Psoas muscle (tissue), 8 donors: ENCODE data around the gene STK40. TPM values are rescaled to one million over a fixed set of nuclear protein-coding genes. Genes with fewer than 3 reads are reported as not detected.

Experiments
- ATAC-seq, 4 donors: fragments of 200-7000 bp; cut with Tn5 transposase; one replicate each; pipeline ENCODE4 v1.9.1; 2020; ENCODE audit warnings: moderate library complexity in 3 of 4, mild to moderate bottlenecking in 2 of 4
- DNase-seq, 2 donors: peaks; one replicate each; pipeline ENCODE4 v3.0.0-alpha.2; 2020
- H3K27ac ChIP-seq: fragments of 200-600 bp; one replicate; pipeline ENCODE4 v1.8.0; 2022
- H3K27me3 ChIP-seq, 3 donors: fragments of 200-600 bp in 1 of 3; one replicate each; pipeline versions ENCODE4 v1.6.1 to v1.8.0; 2013 to 2022; ENCODE audit warnings: low read length in 2 of 3, mild to moderate bottlenecking in 2 of 3, moderate library complexity in 1 of 3; ENCODE audit not compliant: insufficient read depth in 3 of 3
- H3K36me3 ChIP-seq, 2 donors: fragments of 200-600 bp in 1 of 2; one replicate each; pipeline versions ENCODE4 v1.6.1 to v1.8.0; 2013 to 2022; ENCODE audit warnings: low read depth in 1 of 2, mild to moderate bottlenecking in 1 of 2, moderate library complexity in 1 of 2; ENCODE audit not compliant: insufficient read depth in 1 of 2
- H3K4me1 ChIP-seq: fragments of 200-600 bp; one replicate; pipeline ENCODE4 v1.8.0; 2022
- H3K4me3 ChIP-seq: fragments of 200-600 bp; one replicate; pipeline ENCODE4 v1.8.0; 2022; ENCODE audit warnings: mild to moderate bottlenecking
- H3K9me3 ChIP-seq: fragments of 200-600 bp; one replicate; pipeline ENCODE4 v1.8.0; 2022
- CTCF ChIP-seq: fragments of 200-600 bp; IDR thresholded peaks from one replicate; pipeline ENCODE4 v1.8.0; 2022; ENCODE audit warnings: antibody characterized with exemption
- WGBS, 3 donors: extraction: QIAGEN DNeasy Blood & Tissue Kit; methylation state at CpG; one replicate each; pipeline versions ENCODE4 v1.1.6 to v1.1.7; 2013; 5-methylcytosine and 5-hydroxymethylcytosine counted together
- intact Hi-C, 2 donors: fragments of 100-400 bp; cut with DNase I; formaldehyde crosslinking; loops; one replicate each; pipeline versions ENCODE4 v1.11.0 to v1.14.2; 2022
- polyA plus RNA-seq, 3 donors: library from polyadenylated mRNA; stranded (reverse); fragments of 200-250 nt; gene quantifications; one replicate each; pipeline ENCODE4 v1.2.3, GENCODE V29; 2013
- total RNA-seq, 4 donors: library from RNA; stranded (reverse); fragmentation: NEBNext Ultra II Directional in 2 of 4; extraction: Animal tissue kit (Norgen Biotek cat#: 25700) in 2 of 4; gene quantifications; one replicate each; pipeline versions ENCODE4 v1.2.1 to v1.2.4, GENCODE V29; 2021 to 2023
- donor health status: healthy with polysubstance abuse.
- donor health status: DM: no; HTN: no; CAD: no; lungs with moderate emphysema.
- donor health status: Bipolar disorder and iron deficiency.
- donor health status: healthy.
- donor health status: DM: yes; HTN: yes; CAD: no.
- donor health status: DM: no; HTN: no; CAD: no.
- donor health status: DM: no; HTN: no; CAD: no.
- donor health status: DM: yes; HTN: yes; CAD: no.

STK40 gene
- total and polyA plus RNA-seq, 7 donors: 84.4 to 312 (median 162) TPM

- no peak for DNase-seq
- no peak for ATAC-seq
- no peak for TF ChIP-seq CTCF
- Histone ChIP-seq H3K27me3 (peaks cover 0 to 5% (median 0%) of the 10 kb centered on the region in 3 donors), H3K4me1 (peaks cover 10% of the 10 kb centered on the region), H3K4me3 (peak overlapping the region; percentile 68), H3K9me3 (no peaks in the 10 kb centered on the region), H3K27ac (peak overlapping the region; percentile 56), H3K36me3 (no peaks in the 10 kb centered on the region)
- intact Hi-C loops: no loop called here
- 64 to 72% (median 70%) methylated on average over 16 of the region's 16 CpGs for WGBS, 3 donors
These were observed 65.4 kb downstream of the STK40 start for GRCh38 chr1:36320291-36320761.

- WGBS, 3 donors: 97 to 98% (median 97%) methylated on average over 7 of the region's 7 CpGs
- Histone ChIP-seq H3K27me3 (no peaks in the 10 kb centered on the region), H3K27ac (no peak overlapping the region), H3K36me3 (peaks cover 0 to 33% of the 10 kb centered on the region in 2 donors), H3K4me1 (peaks cover 8% of the 10 kb centered on the region), H3K4me3 (no peak overlapping the region), H3K9me3 (no peaks in the 10 kb centered on the region)
- intact Hi-C loops: loop anchor here in 1 of 2 donors (5.0 kb wide), 1 partner anchor 113 kb away; no protein-coding TSS in a partner anchor
- ATAC-seq (no peak), DNase-seq (no peak)
- TF ChIP-seq CTCF: no peak
These were observed 76.3 kb downstream of the STK40 start for GRCh38 chr1:36309397-36309796.

- ATAC-seq (no peak), DNase-seq (no peak)
- Histone ChIP-seq H3K4me1 (peaks cover 8% of the 10 kb centered on the region), H3K9me3 (no peaks in the 10 kb centered on the region), H3K27me3 (no peaks in the 10 kb centered on the region), H3K27ac (no peak overlapping the region), H3K4me3 (peak overlapping the region; percentile 73), H3K36me3 (peaks cover 0 to 49% of the 10 kb centered on the region in 2 donors)
- 84 to 93% (median 89%) methylated on average over 9 to 10 of the region's 10 CpGs for WGBS, 3 donors
- intact Hi-C loops: loop anchor here in 1 of 2 donors (5.0 kb wide), 1 partner anchor 115 kb away; no protein-coding TSS in a partner anchor
- TF ChIP-seq CTCF: no peak
These were observed 78.0 kb downstream of the STK40 start for GRCh38 chr1:36307601-36308330.

DNA sequence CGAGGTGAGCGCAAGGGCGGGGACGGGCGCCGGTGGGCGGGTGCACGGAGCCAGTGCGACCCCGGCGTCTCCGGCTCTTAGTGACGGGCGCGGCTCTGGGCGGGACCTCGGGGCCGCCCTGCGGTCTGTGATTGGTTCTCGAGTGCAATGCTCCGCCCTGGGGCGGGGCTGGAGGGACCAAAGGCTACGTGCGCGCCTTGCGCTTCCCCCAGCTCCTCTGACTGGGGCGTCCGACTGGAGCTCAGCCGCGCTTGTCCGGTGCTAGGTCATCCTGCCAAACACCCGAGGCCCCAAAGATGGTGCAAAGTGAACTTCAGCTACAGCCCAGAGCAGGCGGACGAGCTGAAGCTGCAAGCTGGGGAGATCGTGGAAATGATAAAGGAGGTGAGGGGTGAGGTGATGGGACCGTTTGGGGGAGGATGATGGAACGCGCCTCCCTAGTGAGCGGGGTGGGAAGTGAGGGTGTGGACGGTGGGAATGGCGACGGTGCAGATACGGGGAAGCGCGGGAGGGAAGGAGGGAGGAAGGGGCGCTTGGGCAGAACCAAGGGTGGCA, 78.7 kb downstream of the STK40 start:
- Histone ChIP-seq H3K36me3 (peaks cover 0 to 57% of the 10 kb centered on the region in 2 donors), H3K27ac (peak overlapping the region; percentile 79)
- intact Hi-C loops: loop anchor here in 1 of 2 donors (5.0 kb wide), 1 partner anchor 115 kb away; no protein-coding TSS in a partner anchor

More for the DNA sequence above, 78.7 kb downstream of the STK40 start:
- DNase-seq (peak; percentile 92 to 95), ATAC-seq (peak; percentile 92 to 94 (median 92))
- WGBS, 3 donors: 1 to 2% (median 2%) methylated on average over 40 to 46 of the region's 46 CpGs
- no peaks in the 10 kb centered on the region for H3K9me3 ChIP-seq
- H3K27me3 ChIP-seq: no peaks in the 10 kb centered on the region
- H3K4me3 ChIP-seq: peak overlapping the region; percentile 73
- H3K4me1 ChIP-seq: peaks cover 8% of the 10 kb centered on the region
- no peak for TF ChIP-seq CTCF
